Endothelial cell of hepatic sinusoid (primary cell): ENCODE results near the gene CATSPERD.

Experiments
- in situ Hi-C: cut with HindIII; loops from 2 replicates; pipeline ENCODE4 v1.10.0; 2017; ENCODE audit warnings: low sequenced_read_pairs

Gene CATSPERD

DNA sequence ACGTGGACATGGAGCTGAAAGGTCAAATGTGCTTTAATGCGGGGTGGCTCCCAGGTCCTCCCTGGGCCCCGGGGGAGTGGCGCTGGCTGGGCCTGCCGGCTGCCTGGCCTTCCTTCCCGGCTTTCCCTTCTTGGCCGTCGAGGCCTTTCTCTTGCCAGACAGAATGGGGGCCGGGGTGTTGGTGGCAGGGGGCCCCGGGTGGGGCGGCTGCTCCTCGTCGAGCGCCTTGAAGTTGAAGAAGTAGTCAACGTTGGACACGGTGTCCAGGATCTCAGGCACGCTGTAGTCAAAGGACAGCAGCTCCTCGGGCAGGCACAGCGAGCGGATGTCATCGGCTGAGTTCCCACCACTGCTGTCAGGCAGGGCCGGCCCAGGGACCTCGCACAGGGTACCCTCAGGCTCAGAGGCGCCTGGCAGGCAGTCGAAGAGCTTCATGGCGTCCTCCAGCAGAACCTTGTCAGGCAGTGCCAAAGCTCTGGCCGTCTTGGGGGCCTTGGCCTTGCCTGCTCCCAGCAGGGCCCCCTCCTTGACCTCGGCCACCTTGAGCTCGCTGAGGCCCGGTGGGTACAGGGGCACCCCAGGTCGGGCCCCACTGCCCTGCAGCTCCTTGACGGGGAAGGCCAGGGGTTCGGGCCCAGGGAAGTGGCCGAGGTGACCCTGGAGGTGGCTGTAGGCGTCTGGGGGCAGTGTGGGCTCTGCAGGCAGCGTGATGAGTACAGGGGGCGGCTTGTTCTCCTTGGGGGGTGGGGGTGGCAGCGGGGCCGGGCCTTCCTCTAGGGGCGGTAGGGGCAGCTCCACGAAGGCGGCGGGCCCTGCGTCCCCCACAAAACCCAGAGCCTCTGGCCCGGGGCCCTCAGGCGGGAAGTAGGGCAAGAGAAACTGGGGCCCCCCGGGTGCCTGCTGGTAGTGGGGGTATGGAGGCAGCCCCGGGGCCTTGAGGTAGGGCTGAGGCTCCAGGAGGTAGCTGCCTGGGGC lies 62.8 kb downstream of the CATSPERD start:
- in situ Hi-C loops: no loop called here

DNA sequence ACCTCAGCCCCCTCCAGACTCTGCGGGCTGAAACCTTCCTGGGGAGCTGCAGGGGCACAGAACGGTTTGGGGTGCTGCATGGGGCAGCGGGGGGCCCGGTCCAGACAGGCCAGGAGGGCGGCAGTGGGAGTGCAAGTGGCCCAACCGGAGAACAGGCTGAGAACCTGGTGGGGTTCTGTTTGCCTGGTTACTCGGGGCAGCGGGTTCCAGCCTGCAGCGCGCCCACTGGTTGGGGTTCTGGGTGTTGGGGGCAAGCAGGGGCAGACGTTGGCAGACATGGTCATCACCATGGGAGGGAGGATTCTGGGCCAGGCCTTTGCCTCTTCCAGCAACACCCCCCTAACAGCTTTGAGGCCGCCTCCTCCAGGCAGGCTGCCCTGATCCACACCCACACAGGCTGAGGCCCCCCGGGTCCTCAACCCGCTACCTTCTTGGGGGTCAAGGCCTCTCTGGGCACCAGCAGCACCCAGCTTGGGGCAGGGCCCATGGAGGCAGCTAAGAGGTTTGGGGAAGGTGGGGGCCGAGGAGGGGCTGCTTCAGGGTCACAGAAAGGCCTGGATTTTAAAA lies 64.2 kb downstream of the CATSPERD start, which contains the start of gene PRR22:
TSS of gene PRR22 (minus strand) at position 166 of the 567 bp plus-strand sequence. CDS start at position 80, 86 bp downstream.
- in situ Hi-C loops: no loop called here

DNA sequence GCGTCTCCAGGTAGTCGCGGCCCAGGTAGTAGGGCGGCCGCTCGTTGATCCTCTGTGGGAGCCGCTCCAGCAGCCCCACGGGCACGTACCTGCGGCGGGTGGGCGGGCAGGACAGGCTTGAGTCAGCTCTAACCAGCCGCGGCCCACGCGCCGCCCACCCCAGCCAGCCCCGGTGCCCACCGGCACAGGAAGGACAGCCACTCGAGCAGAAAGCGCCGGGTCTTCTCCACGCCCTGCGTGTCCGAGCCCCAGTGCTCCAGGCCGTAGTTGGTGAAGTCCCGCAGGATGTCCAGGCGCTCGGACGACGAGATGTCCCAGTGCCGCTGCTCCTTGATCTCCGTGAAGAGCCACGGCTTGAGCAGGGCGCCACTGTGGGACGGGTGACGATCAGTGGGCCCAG lies 65.0 kb downstream of the CATSPERD start:
- in situ Hi-C loops: no loop called here

DNA sequence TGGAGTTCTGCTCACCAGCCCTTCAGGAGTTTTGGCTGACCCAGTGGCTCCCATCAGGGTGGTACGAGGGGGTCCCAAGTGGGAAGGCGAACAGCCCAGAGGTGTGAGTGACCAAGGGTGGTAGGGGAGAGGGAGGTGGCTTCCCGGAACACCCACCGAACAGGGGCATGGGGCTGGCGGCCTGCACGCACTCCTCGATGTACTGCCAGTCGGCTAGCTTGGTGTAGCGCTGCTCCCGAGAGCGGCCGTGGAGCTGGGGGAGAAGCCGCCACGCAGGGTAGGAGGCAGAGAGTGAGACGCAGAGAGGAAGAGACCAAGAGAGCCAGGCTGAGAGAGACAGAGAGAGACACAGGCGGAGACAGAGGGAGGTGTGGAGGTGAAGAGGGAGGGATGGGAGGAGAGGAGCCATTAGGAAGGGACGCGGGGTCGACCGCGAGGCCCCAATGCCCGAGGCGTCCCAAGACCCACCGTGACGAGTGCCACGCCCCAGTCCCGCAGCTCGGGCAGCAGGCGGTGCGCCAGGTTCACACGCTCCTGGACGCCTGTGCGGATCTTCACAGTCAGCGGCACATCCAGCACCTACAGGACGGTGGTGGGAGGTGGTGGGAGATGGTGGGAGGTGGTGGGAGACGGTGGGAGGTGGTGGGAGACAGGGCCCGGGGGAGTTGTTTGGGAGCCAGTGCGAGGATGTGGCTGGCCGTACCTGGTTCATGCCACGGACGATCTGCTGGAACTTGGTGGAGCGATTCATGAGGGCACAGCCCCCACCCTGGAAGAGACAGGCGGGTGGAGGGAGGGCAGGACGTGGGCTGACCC lies 66.4 kb downstream of the CATSPERD start:
- in situ Hi-C loops: no loop called here

DNA sequence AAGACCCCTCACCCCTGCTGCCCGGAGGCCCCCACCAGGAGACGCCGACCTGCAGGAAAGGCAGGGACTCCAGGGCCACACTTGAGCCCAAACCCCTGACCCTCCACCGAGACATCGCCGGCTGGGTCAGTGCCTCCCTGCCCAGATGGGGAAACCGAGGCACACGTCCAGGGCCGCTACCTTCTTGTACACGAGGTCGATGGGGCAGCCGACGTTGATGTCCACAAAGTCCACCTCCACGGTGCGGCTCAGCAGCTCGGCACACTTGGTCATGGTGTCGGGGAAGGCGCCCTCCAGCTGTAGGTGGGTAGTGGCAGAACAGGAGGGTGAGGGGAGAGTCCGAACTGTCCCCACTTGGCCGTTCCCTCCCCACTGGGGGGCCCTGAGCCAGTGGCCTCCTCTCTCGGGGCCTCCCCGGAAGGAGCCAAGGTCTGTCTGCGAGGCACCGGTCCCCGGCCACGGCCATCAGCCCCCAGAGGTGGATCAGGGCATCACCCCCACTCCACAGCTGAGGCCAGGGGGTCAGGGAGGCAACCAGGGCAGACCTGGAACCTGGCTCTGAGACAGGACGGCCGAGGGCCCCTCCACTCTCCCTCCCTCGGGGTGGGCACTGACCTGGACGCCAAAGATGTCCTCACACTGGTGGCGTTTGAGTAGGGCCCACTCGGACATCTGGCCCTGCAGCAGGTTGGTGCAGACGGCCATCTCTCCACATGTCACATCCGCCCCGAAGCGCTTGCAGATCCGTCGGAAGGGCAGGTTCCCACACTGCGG lies 67.2 kb downstream of the CATSPERD start:
- in situ Hi-C loops: no loop called here

- in situ Hi-C loops: no loop called here
Observed at GRCh38 chr19:5788422-5788821, 68.0 kb downstream of the CATSPERD start.

DNA sequence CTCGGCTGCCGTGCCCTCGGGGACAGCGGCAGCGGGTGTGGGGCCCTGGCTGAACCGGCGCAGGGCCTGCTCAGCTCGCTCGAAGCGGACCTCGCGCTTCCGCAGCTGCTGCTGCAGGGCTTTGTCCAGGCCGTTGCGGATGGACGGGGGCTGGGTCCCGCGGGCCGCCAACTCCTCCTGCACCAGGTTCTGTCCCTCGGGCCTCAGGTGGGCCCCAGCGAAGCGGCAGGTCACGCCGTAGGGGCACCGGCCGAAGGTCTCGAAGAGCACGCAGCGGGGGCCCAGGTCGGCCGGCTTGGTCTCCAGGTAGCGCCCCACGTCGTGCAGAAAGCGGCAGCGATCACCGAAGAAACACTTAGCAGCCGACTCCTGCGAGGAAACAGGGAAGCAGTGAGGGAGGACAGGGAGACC lies 68.9 kb downstream of the CATSPERD start:
- in situ Hi-C loops: no loop called here

DNA sequence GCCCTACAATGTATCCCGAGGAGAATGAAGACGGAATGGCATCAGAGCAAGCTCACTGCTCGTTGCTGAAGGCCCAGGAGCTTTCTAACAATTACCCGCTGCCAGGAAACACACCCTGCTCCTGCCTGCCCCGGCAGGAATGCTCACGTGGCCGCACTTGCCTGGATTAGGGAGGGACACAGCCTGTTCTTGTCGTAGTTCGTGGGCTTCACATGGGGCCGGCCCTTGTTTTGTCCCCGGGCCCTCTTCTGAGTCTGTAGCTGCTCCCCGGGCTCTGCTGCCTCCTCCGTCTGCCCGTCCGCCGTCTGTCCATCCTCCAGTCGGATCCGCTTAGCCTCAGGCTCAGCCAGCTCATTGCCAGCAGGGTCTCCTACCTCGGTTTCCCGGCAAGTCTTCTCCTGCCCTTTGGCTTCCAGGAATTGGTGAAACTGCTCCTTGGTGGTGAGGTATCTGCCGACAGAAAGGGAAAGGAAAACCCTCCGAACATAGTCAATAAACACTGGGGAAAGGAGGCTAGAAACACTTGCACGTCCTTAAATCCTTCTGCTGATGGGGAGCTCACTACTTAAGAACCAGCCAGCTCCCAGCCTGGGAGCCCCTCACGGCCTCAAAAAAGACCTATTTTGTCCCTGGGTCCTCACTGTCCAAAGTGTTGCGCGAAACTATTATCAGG lies 69.6 kb downstream of the CATSPERD start:
- in situ Hi-C loops: no loop called here

DNA sequence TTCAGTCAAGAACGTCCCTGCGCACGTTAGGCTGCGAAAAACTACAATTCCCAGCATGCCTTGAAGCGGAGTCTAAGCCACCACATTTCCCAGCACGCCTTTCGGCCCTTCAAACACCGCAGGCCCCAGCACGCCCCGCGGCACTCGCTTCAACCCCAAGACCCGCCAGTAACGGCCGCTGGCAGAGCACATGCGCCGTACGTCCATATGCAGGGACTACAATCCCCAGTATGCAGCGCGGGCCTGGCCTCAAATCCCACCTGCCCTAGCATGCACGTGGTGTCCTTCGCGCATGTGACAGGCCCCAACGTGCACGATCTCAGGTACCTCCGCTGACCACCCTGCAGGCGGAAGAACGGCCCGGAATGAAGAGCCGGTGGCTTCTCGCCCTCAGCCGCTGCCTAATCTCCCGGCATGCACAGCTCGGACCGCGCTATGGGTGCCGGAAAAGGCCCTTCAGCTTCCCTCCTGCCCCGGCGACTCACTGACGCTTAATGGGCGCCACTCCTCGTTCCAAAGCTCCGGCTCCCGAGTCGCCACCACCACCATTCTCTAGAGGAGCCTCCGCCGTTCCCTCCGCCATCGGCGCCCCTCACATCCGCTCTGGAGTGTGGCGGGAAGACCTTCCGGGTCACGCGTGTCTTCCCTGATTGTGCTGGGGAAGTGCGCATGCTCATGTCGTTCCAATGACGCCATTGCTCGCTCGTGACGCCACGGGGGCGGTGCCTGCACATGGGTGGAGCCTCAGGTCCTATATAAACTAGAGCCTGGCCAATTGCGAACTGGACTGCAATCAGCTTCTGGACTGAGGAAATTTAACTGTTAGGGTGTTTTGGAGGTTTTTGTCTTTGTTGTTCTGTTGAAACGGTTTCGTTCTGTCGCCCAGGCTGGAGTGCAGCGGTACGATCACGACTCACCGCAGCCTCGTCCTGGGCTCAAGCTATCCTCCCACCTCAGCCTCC lies 70.4 kb downstream of the CATSPERD start, which contains the start of gene DUS3L:
TSS of gene DUS3L (minus strand) at position 605 of the 962 bp plus-strand sequence. CDS start at position 583, 22 bp downstream.
- in situ Hi-C loops: no loop called here

DNA sequence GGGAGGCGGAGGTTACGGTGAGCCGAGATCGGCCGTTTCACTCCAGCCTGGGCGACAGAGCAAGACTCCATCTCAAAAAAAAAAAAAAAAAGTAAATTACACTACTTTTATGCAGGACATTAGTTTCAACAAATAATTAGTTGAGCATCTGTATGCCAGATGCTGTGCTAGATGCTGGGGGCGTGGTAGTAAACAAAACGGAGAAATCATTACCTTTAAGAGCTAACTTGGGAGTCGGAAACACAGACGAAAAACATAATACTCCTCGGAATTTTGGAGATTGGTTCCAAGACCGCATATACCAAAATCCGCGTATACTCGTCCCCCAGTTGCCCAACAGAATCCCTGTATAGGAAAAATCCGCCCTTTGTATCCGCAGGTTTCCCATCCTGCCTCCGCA lies 71.8 kb downstream of the CATSPERD start:
- in situ Hi-C loops: no loop called here

DNA sequence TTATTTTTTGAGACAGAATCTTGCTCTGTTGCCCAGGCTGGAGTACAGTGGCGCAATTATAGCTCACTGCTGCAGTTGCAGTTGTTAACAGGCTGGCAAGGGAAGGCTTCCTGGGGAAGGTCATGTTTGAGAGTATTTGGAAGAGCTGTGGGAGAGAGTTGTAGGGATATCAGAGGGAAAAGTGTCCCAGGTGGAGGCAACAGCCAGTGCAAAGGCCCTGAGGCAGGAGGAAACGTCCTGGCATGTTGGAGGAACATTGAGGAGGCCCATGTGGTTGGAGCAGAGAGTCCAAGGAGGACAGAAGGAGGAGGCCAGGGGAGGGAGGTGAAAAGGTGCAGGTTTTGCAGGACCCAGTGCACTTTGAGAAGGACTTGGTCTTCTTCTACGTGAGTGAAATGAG lies 72.8 kb downstream of the CATSPERD start:
- in situ Hi-C loops: no loop called here

- in situ Hi-C loops: no loop called here
Observed at GRCh38 chr19:5795382-5795919, 75.0 kb downstream of the CATSPERD start.

- in situ Hi-C loops: no loop called here
Observed at GRCh38 chr19:5798244-5798643, 77.8 kb downstream of the CATSPERD start.

GRCh38 chr19:5799247-5800241 lies 79.1 kb downstream of the CATSPERD start:
- in situ Hi-C loops: no loop called here

DNA sequence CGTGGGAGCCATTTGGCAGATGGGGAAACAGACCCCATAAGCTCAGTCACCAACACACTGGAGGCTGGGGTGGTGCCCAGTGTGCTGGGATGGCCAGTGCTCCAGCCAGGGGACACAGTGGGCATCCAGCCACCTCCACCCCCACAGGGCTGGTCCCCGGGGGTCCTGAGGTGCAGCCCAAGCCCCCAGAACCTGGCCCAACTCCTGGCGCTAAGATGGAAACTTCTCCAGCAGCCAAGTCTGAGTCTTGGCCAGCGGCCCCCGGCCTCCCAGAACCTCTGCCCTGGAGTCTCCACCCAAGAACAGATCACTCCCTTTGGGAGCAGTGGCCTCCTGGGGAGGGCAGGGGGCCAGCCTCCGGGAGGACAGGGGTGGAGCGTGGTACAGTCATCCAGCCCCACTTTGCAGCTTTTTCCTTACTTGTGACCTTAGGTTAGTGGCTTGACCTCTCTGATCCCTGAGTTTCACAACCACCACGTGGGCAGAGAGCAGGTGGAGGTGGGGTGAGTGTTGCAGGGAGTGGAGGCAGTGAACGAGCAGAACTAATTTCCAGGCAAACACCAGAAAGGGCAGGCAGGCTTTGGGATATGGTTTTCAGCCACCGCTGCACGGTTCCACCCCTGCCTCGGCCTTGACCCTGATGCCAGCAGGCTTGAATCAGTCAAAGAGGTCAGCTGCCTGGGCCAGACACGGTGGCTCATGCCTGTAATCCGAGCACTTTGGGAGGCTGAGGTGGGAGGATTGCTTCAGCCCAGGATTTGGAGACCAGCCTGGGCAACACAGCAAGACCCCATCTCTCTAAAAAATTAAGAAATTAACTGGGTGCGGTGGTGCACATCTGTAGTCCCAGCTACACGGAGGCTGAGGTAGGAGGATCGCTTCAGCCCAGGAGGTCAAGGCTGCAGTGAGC lies 80.2 kb downstream of the CATSPERD start:
- in situ Hi-C loops: no loop called here
